Lower leg skin (tissue), 4 donors: Measurements from ENCODE around the gene TXNRD2. TPM values are rescaled to one million over a fixed set of nuclear protein-coding genes. Genes with fewer than 3 reads are reported as not detected.

Source experiments
- DNase-seq, 2 donors: peaks; one replicate each; pipeline ENCODE4 v3.0.0-alpha.2; 2019; ENCODE audit warnings: low spot score in 2 of 2
- H3K4me3 ChIP-seq: fragments of 200-600 bp; sonication (generic); 2 replicates; pipeline ENCODE4 v1.5.1; 2017; ENCODE audit warnings: mild to moderate bottlenecking, low read depth; ENCODE audit not compliant: poor library complexity, severe bottlenecking
- CTCF ChIP-seq, 3 donors: fragments of 450-650 bp; IDR thresholded peaks; one replicate each; pipeline ENCODE4 v1.5.1; 2016; ENCODE audit warnings: antibody characterized with exemption in 3 of 3, mild to moderate bottlenecking in 3 of 3, moderate library complexity in 2 of 3
- POLR2A ChIP-seq, 2 donors: fragments of 450-650 bp; IDR thresholded peaks; one replicate each; pipeline ENCODE4 v1.6.1; 2016 to 2017; ENCODE audit warnings: antibody characterized with exemption in 2 of 2, mild to moderate bottlenecking in 1 of 2, moderate library complexity in 1 of 2
- WGBS, 2 donors: methylation state at CpG; one replicate each; pipeline ENCODE4 v1.1.5; 2018; 5-methylcytosine and 5-hydroxymethylcytosine counted together
- intact Hi-C: fragments of 100-400 bp; cut with DNase I; formaldehyde crosslinking; loops from one replicate; pipeline ENCODE4 v1.15.0; 2023; ENCODE audit warnings: low total_unique reads
- total RNA-seq, 4 donors: library from RNA; depleted of rRNA; stranded (reverse); fragments of >200 nt; gene quantifications; one replicate each; pipeline ENCODE4 v1.1.0, GENCODE V29; 2016

Gene TXNRD2
- total RNA-seq, 4 donors from 2014 or later: 10.9 to 16.8 (median 15.2) TPM

GRCh38 chr22:19895160-19895849, 46.3 kb downstream of the TXNRD2 start:
- DNase-seq: no peak
- WGBS, 2 donors: 90 to 92% methylated on average over 17 to 23 of the region's 23 CpGs
- TF ChIP-seq CTCF (IDR thresholded peaks at IDR 0.05) (no peak), POLR2A (IDR thresholded peaks at IDR 0.05) (no peak)
- no peak overlapping the region for H3K4me3 ChIP-seq
- intact Hi-C loops: no loop called here

GRCh38 chr22:19893363-19893762, 48.3 kb downstream of the TXNRD2 start:
- H3K4me3 ChIP-seq: no peak overlapping the region
- intact Hi-C loops: no loop called here
- TF ChIP-seq POLR2A (IDR thresholded peaks at IDR 0.05): no peak
- no peak for TF ChIP-seq CTCF (IDR thresholded peaks at IDR 0.05)
- WGBS, 2 donors: 93% methylated on average over 15 of the region's 15 CpGs
- no peak for DNase-seq

- no peak for DNase-seq
- WGBS, 2 donors: 89 to 91% methylated on average over 13 of the region's 13 CpGs
- intact Hi-C loops: no loop called here
- TF ChIP-seq CTCF (IDR thresholded peaks at IDR 0.05) (no peak), POLR2A (IDR thresholded peaks at IDR 0.05) (no peak)
- no peak overlapping the region for H3K4me3 ChIP-seq
Measured at GRCh38 chr22:19892925-19893324, 48.7 kb downstream of the TXNRD2 start.

- TF ChIP-seq CTCF (IDR thresholded peaks at IDR 0.05) (no peak), POLR2A (IDR thresholded peaks at IDR 0.05) (no peak)
- DNase-seq: no peak
- intact Hi-C loops: no loop called here
- WGBS, 2 donors: 38 to 46% methylated on average over 24 of the region's 24 CpGs
- no peak overlapping the region for H3K4me3 ChIP-seq
Measured at GRCh38 chr22:19892257-19892879, 49.2 kb downstream of the TXNRD2 start.

GRCh38 chr22:19891317-19892256, 50.0 kb downstream of the TXNRD2 start:
- DNase-seq: no peak
- no peak overlapping the region for H3K4me3 ChIP-seq
- 31 to 39% methylated on average over 20 to 27 of the region's 32 CpGs for WGBS, 2 donors
- TF ChIP-seq CTCF (IDR thresholded peaks at IDR 0.05): no peak
- TF ChIP-seq POLR2A (IDR thresholded peaks at IDR 0.05): no peak
- intact Hi-C loops: no loop called here
